Activated CD8-positive, alpha-beta memory T cell treated with anti-CD3 and anti-CD28 coated beads for 1 hour (primary cell): ENCODE data around the gene OSTF1.

Source experiments
- DNase-seq, 2 donors: peaks; one replicate each; pipeline ENCODE4 v3.0.0-alpha.2; 2020; ENCODE audit warnings: low read depth in 1 of 2; ENCODE audit errors: extremely low read depth in 1 of 2

Gene OSTF1

GRCh38 chr9:75084081-75084672 lies 4.1 kb upstream of the OSTF1 start:
- no peak for DNase-seq

GRCh38 chr9:75085640-75086039 lies 2.7 kb upstream of the OSTF1 start:
- no peak for DNase-seq

- no peak for DNase-seq
Measured at GRCh38 chr9:75086541-75087288, 1.6 kb upstream of the OSTF1 start.

GRCh38 chr9:75087289-75087823 lies 958 bp upstream of the OSTF1 start:
- DNase-seq, result no peak

- no peak for DNase-seq
Measured at GRCh38 chr9:75088646-75089372, 495 bp downstream of the OSTF1 start.

GRCh38 chr9:75089373-75089766 lies 1.1 kb downstream of the OSTF1 start:
- DNase-seq, result no peak

GRCh38 chr9:75090579-75090978 lies 2.3 kb downstream of the OSTF1 start:
- no peak for DNase-seq

GRCh38 chr9:75092766-75093165 lies 4.5 kb downstream of the OSTF1 start:
- DNase-seq, result no peak

GRCh38 chr9:75096796-75097195 lies 8.5 kb downstream of the OSTF1 start:
- DNase-seq, result no peak

GRCh38 chr9:75101004-75101588 lies 12.8 kb downstream of the OSTF1 start:
- no peak for DNase-seq

- DNase-seq, result no peak
Measured at GRCh38 chr9:75102177-75102790, 14.0 kb downstream of the OSTF1 start.

GRCh38 chr9:75104607-75105006 lies 16.3 kb downstream of the OSTF1 start:
- no peak for DNase-seq

GRCh38 chr9:75105019-75105540 lies 16.8 kb downstream of the OSTF1 start:
- no peak for DNase-seq

- no peak for DNase-seq
Measured at GRCh38 chr9:75105841-75106240, 17.5 kb downstream of the OSTF1 start.

- DNase-seq, result no peak
Measured at GRCh38 chr9:75106857-75107256, 18.5 kb downstream of the OSTF1 start.

GRCh38 chr9:75108571-75108970 lies 20.3 kb downstream of the OSTF1 start:
- no peak for DNase-seq

- no peak for DNase-seq
Measured at GRCh38 chr9:75109210-75109839, 21.0 kb downstream of the OSTF1 start.

- no peak for DNase-seq
Measured at GRCh38 chr9:75111019-75111622, 22.8 kb downstream of the OSTF1 start.

- DNase-seq, result no peak
Measured at GRCh38 chr9:75112789-75113188, 24.5 kb downstream of the OSTF1 start.

- DNase-seq, result no peak
Measured at GRCh38 chr9:75116306-75116705, 28.0 kb downstream of the OSTF1 start.
